ENCODE data around the gene ATP6AP2.

Gene ATP6AP2

GRCh38 chrX:40603446-40603845 lies 22.7 kb downstream of the ATP6AP2 start:
- no peak for DNase-seq (ENCODE audit: low read depth)
- H3K4me3 ChIP-seq (ENCODE audit: low read length) = no peak overlapping the region
- TF ChIP-seq CTCF (IDR thresholded peaks at IDR 0.05; ENCODE audit: insufficient read depth, low read depth, low read length, missing control alignments) = no peak

GRCh38 chrX:40607381-40607780 lies 26.6 kb downstream of the ATP6AP2 start:
- no peak overlapping the region for H3K4me3 ChIP-seq (ENCODE audit: low read length)
- DNase-seq (ENCODE audit: low read depth) = no peak
- no peak for TF ChIP-seq CTCF (IDR thresholded peaks at IDR 0.05; ENCODE audit: insufficient read depth, low read depth, low read length, missing control alignments)

GRCh38 chrX:40612511-40612910 lies 31.7 kb downstream of the ATP6AP2 start:
- H3K4me3 ChIP-seq (ENCODE audit: low read length) = no peak overlapping the region
- DNase-seq (ENCODE audit: low read depth) = no peak
- TF ChIP-seq CTCF (IDR thresholded peaks at IDR 0.05; ENCODE audit: insufficient read depth, low read depth, low read length, missing control alignments) = no peak

- no peak for TF ChIP-seq CTCF (IDR thresholded peaks at IDR 0.05; ENCODE audit: insufficient read depth, low read depth, low read length, missing control alignments)
- DNase-seq (ENCODE audit: low read depth) = no peak
- H3K4me3 ChIP-seq (ENCODE audit: low read length) = no peak overlapping the region
These were observed 35.2 kb downstream of the ATP6AP2 start for GRCh38 chrX:40615976-40616375.

GRCh38 chrX:40617566-40617965 lies 36.8 kb downstream of the ATP6AP2 start:
- no peak overlapping the region for H3K4me3 ChIP-seq (ENCODE audit: low read length)
- DNase-seq (ENCODE audit: low read depth) = no peak
- no peak for TF ChIP-seq CTCF (IDR thresholded peaks at IDR 0.05; ENCODE audit: insufficient read depth, low read depth, low read length, missing control alignments)

GRCh38 chrX:40622479-40623138 lies 41.8 kb downstream of the ATP6AP2 start:
- no peak overlapping the region for H3K4me3 ChIP-seq (ENCODE audit: low read length)
- no peak for TF ChIP-seq CTCF (IDR thresholded peaks at IDR 0.05; ENCODE audit: insufficient read depth, low read depth, low read length, missing control alignments)
- no peak for DNase-seq (ENCODE audit: low read depth)

GRCh38 chrX:40623139-40623536 lies 42.4 kb downstream of the ATP6AP2 start, which contains the start of gene MPC1L:
MPC1L (plus strand) TSS chrX:40623428; CDS start chrX:40623566, 138 bp downstream.
- TF ChIP-seq CTCF (IDR thresholded peaks at IDR 0.05; ENCODE audit: insufficient read depth, low read depth, low read length, missing control alignments) = no peak
- no peak within 1 kb of the TSS for H3K4me3 ChIP-seq (ENCODE audit: low read length)
- no peak for DNase-seq (ENCODE audit: low read depth)

Measured in epithelial cell of esophagus (primary cell).